ENCODE measurements around the gene PJVK. TPM values are rescaled to one million over a fixed set of nuclear protein-coding genes. Genes with fewer than 3 reads are reported as not detected.
A peak's percentile ranks its signal among the peaks of the same experiment; 100 is the strongest.

The PJVK gene
- polyA plus RNA-seq, 1 donor (not counting 4 experiments of a cell fraction or from before 2014, with no cell fraction given): 3.5 TPM

- Histone ChIP-seq H3K4me3 (ENCODE audit: control insufficient read depth in 2 of 3, extremely low read depth in 1 of 3, insufficient read depth in 2 of 3, low read depth in 1 of 3, low read length in 3 of 3) (peak overlapping the region; percentile 66 to 81 (median 78)), H3K27ac (ENCODE audit: control insufficient read depth, insufficient read depth, low read length) (peak overlapping the region; percentile 59), H3K9me1 (ENCODE audit: control insufficient read depth, extremely low read depth, insufficient read depth, low read length) (no peaks in the 10 kb centered on the region), H3K27me3 (ENCODE audit: control insufficient read depth, extremely low read depth, insufficient read depth, low read length) (no peaks in the 10 kb centered on the region), H4K20me1 (ENCODE audit: control insufficient read depth, extremely low read depth, insufficient read depth, low read length) (no peaks in the 10 kb centered on the region), H3K79me2 (ENCODE audit: control insufficient read depth, insufficient read depth, low read length) (peaks cover 36% of the 10 kb centered on the region), H2AFZ (ENCODE audit: control insufficient read depth, low read length) (peak overlapping the region; percentile 58), H3K9ac (ENCODE audit: control insufficient read depth, extremely low read depth, insufficient read depth, low read length) (peak overlapping the region; percentile 79), H3K36me3 (ENCODE audit: control insufficient read depth in 2 of 2, extremely low read depth in 1 of 2, insufficient read depth in 2 of 2, low read length in 2 of 2) (no peaks in the 10 kb centered on the region), H3K9me3 (ENCODE audit: control insufficient read depth, low read depth, low read length) (no peaks in the 10 kb centered on the region), H3K4me1 (ENCODE audit: control insufficient read depth, extremely low read depth, insufficient read depth, low read length) (peaks cover 27% of the 10 kb centered on the region), H3K4me2 (ENCODE audit: control insufficient read depth, extremely low read depth, insufficient read depth, low read depth, low read length) (peak overlapping the region; percentile 81)
- FAIRE-seq: no peak
- DNase-seq (ENCODE audit: low read depth, low spot score): no peak
- dilution Hi-C loops (cut with MboI; ENCODE audit: extremely low pct_ligation_motif_present, low sequenced_read_pairs): no loop called here
- no peak for TF ChIP-seq CTCF (optimal IDR thresholded peaks at IDR 0.05 in 1 of 3, IDR thresholded peaks at IDR 0.05 in 1 of 3, conservative IDR thresholded peaks at IDR 0.05 in 1 of 3; ENCODE audit: extremely low read depth in 1 of 3, insufficient read depth in 2 of 3, low read length in 3 of 3)
- TF ChIP-seq EZH2 (IDR thresholded peaks at IDR 0.05; ENCODE audit: low read length): no peak
Measured at GRCh38 chr2:178479758-178480226, 28.6 kb downstream of the PJVK start.

GRCh38 chr2:178480227-178481181, 29.3 kb downstream of the PJVK start, which contains the start of gene PLEKHA3:
Gene PLEKHA3, plus strand, starts transcription at chr2:178480457. Its CDS starts 413 bp downstream, at chr2:178480870.
- H3K4me1 ChIP-seq (ENCODE audit: control insufficient read depth, extremely low read depth, insufficient read depth, low read length): peaks cover 27% of the 10 kb centered on the region
- peaks cover 36% of the 10 kb centered on the region for H3K79me2 ChIP-seq (ENCODE audit: control insufficient read depth, insufficient read depth, low read length)
- H3K4me3 ChIP-seq (ENCODE audit: control insufficient read depth in 2 of 3, extremely low read depth in 1 of 3, insufficient read depth in 2 of 3, low read depth in 1 of 3, low read length in 3 of 3): peak within 1 kb of the TSS; percentile 66 to 83 (median 81)
- DNase-seq (ENCODE audit: low read depth, low spot score) (peak; percentile 53), FAIRE-seq (no peak)
- H3K9me3 ChIP-seq (ENCODE audit: control insufficient read depth, low read depth, low read length): no peaks in the 10 kb centered on the region
- H3K36me3 ChIP-seq (ENCODE audit: control insufficient read depth in 2 of 2, extremely low read depth in 1 of 2, insufficient read depth in 2 of 2, low read length in 2 of 2): no peaks in the 10 kb centered on the region
- no peaks in the 10 kb centered on the region for H3K9me1 ChIP-seq (ENCODE audit: control insufficient read depth, extremely low read depth, insufficient read depth, low read length)
- TF ChIP-seq CTCF (optimal IDR thresholded peaks at IDR 0.05 in 1 of 3, IDR thresholded peaks at IDR 0.05 in 1 of 3, conservative IDR thresholded peaks at IDR 0.05 in 1 of 3; ENCODE audit: extremely low read depth in 1 of 3, insufficient read depth in 2 of 3, low read length in 3 of 3): no peak
- TF ChIP-seq EZH2 (IDR thresholded peaks at IDR 0.05; ENCODE audit: low read length): no peak
- H3K4me2 ChIP-seq (ENCODE audit: control insufficient read depth, extremely low read depth, insufficient read depth, low read depth, low read length): peak within 1 kb of the TSS; percentile 86
- no peaks in the 10 kb centered on the region for H4K20me1 ChIP-seq (ENCODE audit: control insufficient read depth, extremely low read depth, insufficient read depth, low read length)
- no peaks in the 10 kb centered on the region for H3K27me3 ChIP-seq (ENCODE audit: control insufficient read depth, extremely low read depth, insufficient read depth, low read length)
- peak within 1 kb of the TSS; percentile 59 for H3K27ac ChIP-seq (ENCODE audit: control insufficient read depth, insufficient read depth, low read length)
- dilution Hi-C loops (cut with MboI; ENCODE audit: extremely low pct_ligation_motif_present, low sequenced_read_pairs): no loop called here
- peak within 1 kb of the TSS; percentile 93 for H2AFZ ChIP-seq (ENCODE audit: control insufficient read depth, low read length)
- peak within 1 kb of the TSS; percentile 79 for H3K9ac ChIP-seq (ENCODE audit: control insufficient read depth, extremely low read depth, insufficient read depth, low read length)

Measured in keratinocyte (primary cell).